A549 (cell line): ENCODE results near the gene SAMM50. TPM values are rescaled to one million over a fixed set of nuclear protein-coding genes. Genes with fewer than 3 reads are reported as not detected.

Experiments used
- ATAC-seq, 2 experiments: fragments of 200-7000 bp in 1 of 2; fragments of >200 bp in 1 of 2; cut with Nextera tagmentation in 1 of 2; cut with Tn5 transposase in 1 of 2; 3 replicates each; pipeline versions ENCODE4 v1.8.0 to v1.9.1; 2018 to 2020; ENCODE audit warnings: mild to moderate bottlenecking in 1 of 2, moderate library complexity in 1 of 2
- CTCF ChIA-PET: fragments of 300-600 bp; sonication (Branson Sonifier 250); formaldehyde crosslinking; extraction: SDS; loops from one replicate; lab custom pipeline; 2021; ENCODE audit warnings: antibody characterized with exemption, inconsistent platforms; lab: Yijun Ruan, JAX
- POLR2A ChIA-PET: fragments of 350-600 bp; formaldehyde crosslinking; extraction: SDS; loops from one replicate; lab custom pipeline; 2021; ENCODE audit warnings: antibody characterized with exemption, inconsistent platforms; lab: Yijun Ruan, JAX
- DNase-seq, 2 experiments: peaks; one replicate each; pipeline versions ENCODE4 v3.0.0 to v3.0.0-alpha.2; 2011 to 2016; ENCODE audit warnings: low read depth in 1 of 2, low spot score in 1 of 2
- FAIRE-seq: peaks from 2 replicates; lab custom pipeline; 2011; peaks lifted over from hg19 to GRCh38; lab: Jason Lieb, UNC
- H3K27ac ChIP-seq, 2 experiments: fragments of >200 bp; sonication (Bioruptor Twin); formaldehyde crosslinking; 3 replicates each; pipeline ENCODE4 v1.5.1; 2016 to 2017
- H3K4me1 ChIP-seq: fragments of >200 bp; sonication (Bioruptor Twin); formaldehyde crosslinking; 3 replicates; pipeline ENCODE4 v1.6.1; 2016
- H3K4me2 ChIP-seq: fragments of >200 bp; sonication (Bioruptor Twin); formaldehyde crosslinking; 3 replicates; pipeline ENCODE4 v1.6.1; 2016
- H3K4me3 ChIP-seq: fragments of >200 bp; sonication (Bioruptor Twin); formaldehyde crosslinking; 3 replicates; pipeline ENCODE4 v1.5.1; 2016
- H3K9me3 ChIP-seq: fragments of >200 bp; sonication (Bioruptor Twin); formaldehyde crosslinking; 3 replicates; pipeline ENCODE4 v1.6.1; 2016
- ATOH8 ChIP-seq: fragments of 250-450 bp; sonication (Bioruptor Pico); IDR thresholded peaks from 2 replicates; pipeline ENCODE4 v1.5.0; 2020; ENCODE audit warnings: low read depth, mild to moderate bottlenecking, moderate library complexity
- BCL3 ChIP-seq: fragments of >200 bp; sonication (Bioruptor Twin); formaldehyde crosslinking; IDR thresholded peaks from 3 replicates; pipeline ENCODE4 v1.6.1; 2016
- BHLHE40 ChIP-seq: IDR thresholded peaks from 2 replicates; pipeline ENCODE4 v1.6.1; 2012; ENCODE audit warnings: low read depth, low read length, inconsistent platforms
- CEBPB ChIP-seq, 2 experiments: fragments of >200 bp in 1 of 2; sonication (Bioruptor Twin) in 1 of 2; formaldehyde crosslinking in 1 of 2; IDR thresholded peaks; 2 replicates each; pipeline ENCODE4 v1.6.1; 2012 to 2016
- CHD2 ChIP-seq: fragments of 150-350 bp; IDR thresholded peaks from 2 replicates; pipeline ENCODE4 v1.6.1; 2014; ENCODE audit warnings: low read length; ENCODE audit not compliant: partially characterized antibody
- CHD4 ChIP-seq: fragments of 200-600 bp; sonication (generic); IDR thresholded peaks from 2 replicates; pipeline ENCODE4 v1.6.1; 2016; ENCODE audit warnings: antibody characterized with exemption, mild to moderate bottlenecking, borderline replicate concordance
- CTCF ChIP-seq: fragments of >200 bp; sonication (Bioruptor Twin); formaldehyde crosslinking; IDR thresholded peaks from 3 replicates; pipeline ENCODE4 v1.5.1; 2016
- EHF ChIP-seq: fragments of 250-450 bp; sonication (Bioruptor Pico); IDR thresholded peaks from 2 replicates; pipeline ENCODE4 v1.5.0; 2020; ENCODE audit warnings: mild to moderate bottlenecking
- EHMT2 ChIP-seq: fragments of 200-600 bp; sonication (generic); IDR thresholded peaks from 2 replicates; pipeline ENCODE4 v1.6.1; 2016; ENCODE audit warnings: antibody characterized with exemption, low read depth, mild to moderate bottlenecking, moderate library complexity
- GATA3 ChIP-seq: IDR thresholded peaks from 2 replicates; pipeline ENCODE4 v1.6.1; 2012; ENCODE audit warnings: borderline replicate concordance
- HEYL ChIP-seq: fragments of 250-450 bp; sonication (Bioruptor Pico); IDR thresholded peaks from 2 replicates; pipeline ENCODE4 v1.8.0; 2021; ENCODE audit warnings: mild to moderate bottlenecking, moderate library complexity
- HOXB13 ChIP-seq: fragments of 250-450 bp; sonication (Bioruptor Pico); IDR thresholded peaks from 2 replicates; pipeline ENCODE4 v1.5.0; 2020; ENCODE audit warnings: low read depth, mild to moderate bottlenecking, moderate library complexity
- HOXB5 ChIP-seq: fragments of 250-450 bp; sonication (Bioruptor Pico); IDR thresholded peaks from 2 replicates; pipeline ENCODE4 v1.5.0; 2020; ENCODE audit warnings: mild to moderate bottlenecking, moderate library complexity
- KDM1A ChIP-seq: fragments of 200-600 bp; sonication (generic); IDR thresholded peaks from 2 replicates; pipeline ENCODE4 v1.6.1; 2016; ENCODE audit warnings: low read depth, mild to moderate bottlenecking
- KDM5A ChIP-seq: fragments of 200-600 bp; sonication (generic); IDR thresholded peaks from 2 replicates; pipeline ENCODE4 v1.6.1; 2016; ENCODE audit warnings: antibody characterized with exemption, mild to moderate bottlenecking
- MAFK ChIP-seq: fragments of 450-650 bp; IDR thresholded peaks from 2 replicates; pipeline ENCODE4 v1.6.1; 2014; ENCODE audit not compliant: partially characterized antibody
- MAZ ChIP-seq: fragments of 150-350 bp; IDR thresholded peaks from 2 replicates; pipeline ENCODE4 v1.6.1; 2014; ENCODE audit warnings: antibody characterized with exemption, low read depth, low read length, borderline replicate concordance
- RARB ChIP-seq: fragments of 250-450 bp; sonication (Bioruptor Pico); IDR thresholded peaks from 2 replicates; pipeline ENCODE4 v1.8.0; 2021; ENCODE audit warnings: mild to moderate bottlenecking, moderate library complexity
- RFX5 ChIP-seq: fragments of 450-650 bp; IDR thresholded peaks from 2 replicates; pipeline ENCODE4 v1.7.1; 2014; ENCODE audit warnings: antibody characterized with exemption, mild to moderate bottlenecking, moderate library complexity
- RNF2 ChIP-seq: fragments of 200-600 bp; sonication (generic); IDR thresholded peaks from 2 replicates; pipeline ENCODE4 v1.6.1; 2016; ENCODE audit warnings: low read depth, mild to moderate bottlenecking, antibody characterized with exemption, moderate library complexity, borderline replicate concordance
- SMC3 ChIP-seq: fragments of >200 bp; sonication (Bioruptor Twin); formaldehyde crosslinking; IDR thresholded peaks from 3 replicates; pipeline ENCODE4 v1.6.1; 2018; ENCODE audit warnings: inconsistent platforms
- TFCP2L1 ChIP-seq: fragments of 250-450 bp; sonication (Bioruptor Pico); IDR thresholded peaks from 2 replicates; pipeline ENCODE4 v1.5.0; 2021; ENCODE audit warnings: mild to moderate bottlenecking
- TP53 ChIP-seq: fragments of 250-450 bp; sonication (Bioruptor Pico); IDR thresholded peaks from 2 replicates; pipeline ENCODE4 v1.5.0; 2021; ENCODE audit warnings: mild to moderate bottlenecking, moderate library complexity
- ZC3H11A ChIP-seq: fragments of 450-650 bp; IDR thresholded peaks from 2 replicates; pipeline ENCODE4 v1.6.1; 2014; ENCODE audit warnings: antibody characterized with exemption, mild to moderate bottlenecking
- ZFP36 ChIP-seq: fragments of 450-650 bp; IDR thresholded peaks from 2 replicates; pipeline ENCODE4 v1.6.1; 2014; ENCODE audit warnings: borderline replicate concordance; ENCODE audit not compliant: partially characterized antibody
- ZNF302 ChIP-seq: fragments of 250-450 bp; sonication (Bioruptor Pico); IDR thresholded peaks from 2 replicates; pipeline ENCODE4 v1.9.0; 2021; ENCODE audit warnings: inconsistent platforms, mild to moderate bottlenecking, moderate library complexity
- whole genome bisulfite sequencing: methylation state at CpG from one replicate; pipeline ENCODE4 v1.1.6; 2017; ENCODE audit errors: missing lambda C conversion rate; 5-methylcytosine and 5-hydroxymethylcytosine counted together
- polyA plus RNA-seq, 4 experiments: library from polyadenylated mRNA; depleted of rRNA in 3 of 4; stranded (reverse); fragments of >200 nt; fragmentation: RNase III in 1 of 4; extraction: RNeasy Plus Mini Kit Qiagen cat#74134 plus additional on column Dnase treatment in 1 of 4; gene quantifications; 2 replicates in 3 of 4; 3 replicates in 1 of 4; pipeline ENCODE4 v1.2.3, GENCODE V29; 2011 to 2017

Gene SAMM50
- polyA plus RNA-seq, 2 of the 4 experiments (the other 2 are of a cell fraction), result 49.3 to 51.4 TPM

- POLR2A ChIA-PET, result no interaction called here
- CTCF ChIA-PET, result interaction anchor here (0.8 to 1.4 kb wide), 4 partner anchors 11 to 47 kb away, joined by 4 to 5 read pairs (median 4); no protein-coding TSS in a partner anchor
- 93% methylated on average over 8 of the region's 8 CpGs for WGBS
Measured at GRCh38 chr22:44039566-44040171, 84.4 kb downstream of the SAMM50 start.

GRCh38 chr22:44042249-44043218 lies 87.3 kb downstream of the SAMM50 start:
- WGBS, result 88% methylated on average over 20 of the region's 20 CpGs
- H3K4me3 ChIP-seq, result no peak overlapping the region
- no peaks in the 10 kb centered on the region for H3K9me3 ChIP-seq
- no peak for DNase-seq
- no peak overlapping the region for H3K4me2 ChIP-seq
- FAIRE-seq, result no peak
- H3K27ac ChIP-seq, result no peak overlapping the region
- peaks cover 13% of the 10 kb centered on the region for H3K4me1 ChIP-seq
- POLR2A ChIA-PET, result no interaction called here
- CTCF ChIA-PET, result interaction anchor here (1.6 kb wide), 2 partner anchors 39 to 49 kb away, joined by 3 to 9 read pairs; no protein-coding TSS in a partner anchor
- no peak for ATAC-seq
- TF ChIP-seq MAFK (no peak), EHMT2 (no peak), HOXB5 (CRISPR knock-in tag) (no peak), CHD2 (no peak), MAZ (no peak), RARB (CRISPR knock-in tag) (no peak), ZFP36 (no peak), CHD4 (no peak), ZC3H11A (no peak), GATA3 (no peak), TP53 (CRISPR knock-in tag) (no peak), HEYL (CRISPR knock-in tag) (no peak), BHLHE40 (no peak), BCL3 (no peak), ATOH8 (CRISPR knock-in tag) (no peak)

More at GRCh38 chr22:44039566-44040171, 84.4 kb downstream of the SAMM50 start:
- TF ChIP-seq KDM5A, result no peak
- TF ChIP-seq EHF (CRISPR knock-in tag), result no peak
- TF ChIP-seq ZNF302 (CRISPR knock-in tag), result no peak
- no peak for TF ChIP-seq RFX5
- TF ChIP-seq MAZ, result no peak
- no peak for TF ChIP-seq EHMT2
- no peak for TF ChIP-seq TFCP2L1
- no peak for TF ChIP-seq SMC3
- no peak for TF ChIP-seq CTCF
- no peak for TF ChIP-seq ZC3H11A
- TF ChIP-seq RNF2, result no peak
- TF ChIP-seq HOXB13 (CRISPR knock-in tag), result no peak
- no peak for TF ChIP-seq ATOH8 (CRISPR knock-in tag)
- no peak for TF ChIP-seq BHLHE40
- TF ChIP-seq KDM1A, result no peak
- TF ChIP-seq GATA3, result no peak
- no peak for TF ChIP-seq CEBPB (IDR thresholded peaks at IDR 0.05)
- no peak for TF ChIP-seq CHD4
- TF ChIP-seq, all 56 proteins: peak for 0
- DNase-seq (no peak), ATAC-seq (no peak), FAIRE-seq (no peak)
- no peak overlapping the region for H3K4me3 ChIP-seq
- H3K4me2 ChIP-seq, result no peak overlapping the region
- H3K9me3 ChIP-seq, result no peaks in the 10 kb centered on the region
- H3K4me1 ChIP-seq, result peaks cover 32% of the 10 kb centered on the region
- no peak overlapping the region for H3K27ac ChIP-seq
